Ovary (tissue), 9 donors: ENCODE measurements around the gene ASB10. TPM values are rescaled to one million over a fixed set of nuclear protein-coding genes. Genes with fewer than 3 reads are reported as not detected.

Experiments used
- DNase-seq, 5 donors: peaks; one replicate each; pipeline ENCODE4 v3.0.0-alpha.2; 2019 to 2020
- H3K27ac ChIP-seq, 2 donors: fragments of 200-600 bp; one replicate each; pipeline versions ENCODE4 v1.5.1 to v1.8.0; 2019 to 2022
- H3K27me3 ChIP-seq: fragments of 200-600 bp; one replicate; pipeline ENCODE4 v1.8.0; 2022
- H3K36me3 ChIP-seq: fragments of 200-600 bp; sonication (generic); one replicate; pipeline ENCODE4 v1.5.1; 2019
- H3K4me1 ChIP-seq: one replicate; pipeline ENCODE4 v1.8.1; 2013; ENCODE audit warnings: mild to moderate bottlenecking, moderate library complexity; ENCODE audit not compliant: insufficient read depth
- H3K4me3 ChIP-seq: fragments of 200-600 bp; sonication (generic); one replicate; pipeline ENCODE4 v1.5.1; 2017
- H3K9me3 ChIP-seq, 2 donors: fragments of 200-600 bp in 1 of 2; sonication (generic) in 1 of 2; one replicate each; pipeline versions ENCODE4 v1.5.1 to v1.8.1; 2013 to 2019; ENCODE audit warnings: mild to moderate bottlenecking in 1 of 2, moderate library complexity in 1 of 2
- CTCF ChIP-seq, 3 donors: fragments of 450-650 bp in 2 of 3; fragments of 200-600 bp in 1 of 3; IDR thresholded peaks; one replicate each; pipeline versions ENCODE4 v1.5.1 to v1.8.0; 2016 to 2022; ENCODE audit warnings: antibody characterized with exemption in 3 of 3, mild to moderate bottlenecking in 1 of 3
- EP300 ChIP-seq: sonication (generic); formaldehyde crosslinking; IDR thresholded peaks from one replicate; pipeline ENCODE4 v1.6.1; 2017; ENCODE audit warnings: antibody characterized with exemption
- POLR2A ChIP-seq: fragments of 450-650 bp; IDR thresholded peaks from one replicate; pipeline ENCODE4 v1.6.1; 2017; ENCODE audit warnings: antibody characterized with exemption, mild to moderate bottlenecking, moderate library complexity
- whole genome bisulfite sequencing, 3 donors: extraction: QIAGEN DNeasy Blood & Tissue Kit in 1 of 3; methylation state at CpG; one replicate each; pipeline versions ENCODE4 v1.1.5 to v1.1.7; 2013 to 2017; 5-methylcytosine and 5-hydroxymethylcytosine counted together
- intact Hi-C, 4 donors: fragments of 100-400 bp; cut with DNase I; formaldehyde crosslinking; loops; one replicate each; pipeline versions ENCODE4 v1.11.0 to v1.15.1; 2022 to 2023
- polyA plus RNA-seq, 2 donors: library from polyadenylated mRNA; stranded (reverse); fragments of 200-250 nt in 1 of 2; fragments of 350-450 nt in 1 of 2; fragmentation: Illumina TruSeq in 1 of 2; extraction: RNeasy Lipid Tissue Mini Kit (QIAGEN cat#74804) in 1 of 2; gene quantifications; one replicate each; pipeline ENCODE4 v1.2.3, GENCODE V29; 2013 to 2014
- total RNA-seq, 7 donors: library from RNA; depleted of rRNA in 2 of 7; stranded (reverse); fragments of >200 nt in 2 of 7; fragmentation: NEBNext Ultra II Directional in 3 of 7; extraction: Animal tissue kit (Norgen Biotek cat#: 25700) in 3 of 7; gene quantifications; one replicate each; pipeline versions ENCODE4 v1.1.0 to v1.2.4, GENCODE V29; 2016 to 2023
- donor health status: DM: no; HTN: no; CAD: no; lungs with moderate emphysema.
- donor health status: DM: no; HTN: no; CAD: no.
- donor health status: Bipolar disorder and iron deficiency.
- donor health status: DM: yes; HTN: yes; CAD: no.
- donor health status: DM: no; HTN: no; CAD: no.
- donor health status: DM: yes; HTN: yes; CAD: no.

ASB10 gene
- total and polyA plus RNA-seq, 9 donors: not detected

GRCh38 chr7:151228024-151228866 lies 41.2 kb upstream of the ASB10 start:
- H3K27ac ChIP-seq: peak overlapping the region in 1 of 2 donors; percentile 69
- DNase-seq: no peak
- intact Hi-C loops: no loop called here
- H3K9me3 ChIP-seq: no peaks in the 10 kb centered on the region
- H3K4me3 ChIP-seq: peak overlapping the region; percentile 71
- H3K36me3 ChIP-seq: no peaks in the 10 kb centered on the region
- H3K27me3 ChIP-seq: no peaks in the 10 kb centered on the region
- 54 to 67% (median 62%) methylated on average over 10 of the region's 10 CpGs for WGBS, 3 donors
- peaks cover 7% of the 10 kb centered on the region for H3K4me1 ChIP-seq
- TF ChIP-seq POLR2A: no peak
- no peak for TF ChIP-seq EP300
- no peak for TF ChIP-seq CTCF (IDR thresholded peaks at IDR 0.05)

DNA sequence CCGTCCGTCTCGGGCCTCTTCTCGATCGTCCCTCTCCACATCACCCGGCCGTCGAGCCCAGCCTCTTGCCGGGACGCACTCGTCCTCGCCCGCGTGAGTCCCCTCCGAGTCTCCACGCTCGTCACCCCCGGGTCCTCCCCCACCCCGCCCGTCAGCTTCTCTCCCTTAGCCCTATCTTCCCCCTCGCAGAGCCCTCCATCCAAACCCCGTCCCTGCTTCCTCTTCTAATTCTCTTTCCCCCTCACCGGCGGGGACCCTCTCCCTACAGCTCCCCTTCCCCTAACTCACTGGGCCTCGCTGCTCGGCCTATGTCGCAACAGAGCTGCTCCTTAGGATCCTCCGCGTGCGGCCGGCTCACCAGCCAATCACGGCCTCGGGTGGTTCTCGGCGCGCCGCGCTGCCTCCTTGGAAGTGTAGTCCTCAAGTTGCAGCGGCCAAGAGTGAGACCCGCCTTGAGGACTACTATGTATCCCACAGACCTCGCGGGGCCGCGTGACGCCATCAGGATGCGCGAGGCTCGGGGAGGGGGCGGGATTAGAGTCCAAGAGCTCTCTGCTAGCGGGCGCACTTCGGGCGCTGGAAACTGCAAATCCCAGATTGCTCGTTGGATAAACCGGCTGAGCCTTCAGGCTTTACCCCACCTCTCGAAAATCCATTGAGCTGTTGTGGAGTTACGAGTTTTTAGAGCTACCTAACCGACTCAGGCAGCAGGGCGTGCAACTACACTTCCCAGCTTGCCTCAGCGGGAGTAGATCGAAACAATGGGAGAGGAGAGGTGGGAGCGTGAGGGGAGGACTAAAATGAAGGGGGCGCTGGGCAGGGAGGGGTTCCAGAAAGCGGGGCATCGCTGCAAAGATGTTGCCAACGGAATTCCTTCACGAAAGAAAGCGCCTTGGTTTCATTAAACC lies 40.1 kb upstream of the ASB10 start, which contains the start of gene ABCF2:
ABCF2 (minus strand) TSS at position 331 of the 908 bp plus-strand sequence. CDS start 747 bp downstream, outside the sequence.
- intact Hi-C loops: no loop called here
- 0 to 1% (median 1%) methylated on average over 68 of the region's 68 CpGs for WGBS, 3 donors
- H3K36me3 ChIP-seq: no peaks in the 10 kb centered on the region
- peaks cover 5% of the 10 kb centered on the region for H3K4me1 ChIP-seq
- H3K27ac ChIP-seq: peak within 1 kb of the TSS in 1 of 2 donors; percentile 69
- H3K27me3 ChIP-seq: no peaks in the 10 kb centered on the region
- TF ChIP-seq POLR2A (peak; percentile 67), EP300 (no peak), CTCF (IDR thresholded peaks at IDR 0.05) (no peak)
- H3K9me3 ChIP-seq: no peaks in the 10 kb centered on the region
- DNase-seq: peak; percentile 98 to 99 (median 98)
- H3K4me3 ChIP-seq: peak within 1 kb of the TSS; percentile 71

- H3K27me3 ChIP-seq: no peaks in the 10 kb centered on the region
- peaks cover 5% of the 10 kb centered on the region for H3K4me1 ChIP-seq
- no peaks in the 10 kb centered on the region for H3K9me3 ChIP-seq
- TF ChIP-seq POLR2A: no peak
- TF ChIP-seq CTCF (IDR thresholded peaks at IDR 0.05): no peak
- no peak for TF ChIP-seq EP300
- WGBS, 3 donors: 1% methylated on average over 15 of the region's 15 CpGs
- H3K4me3 ChIP-seq: peak overlapping the region; percentile 71
- H3K27ac ChIP-seq: peak overlapping the region in 1 of 2 donors; percentile 23
- intact Hi-C loops: no loop called here
- H3K36me3 ChIP-seq: no peaks in the 10 kb centered on the region
- DNase-seq: no peak
Observed at GRCh38 chr7:151226560-151226874, 39.5 kb upstream of the ASB10 start.

DNA sequence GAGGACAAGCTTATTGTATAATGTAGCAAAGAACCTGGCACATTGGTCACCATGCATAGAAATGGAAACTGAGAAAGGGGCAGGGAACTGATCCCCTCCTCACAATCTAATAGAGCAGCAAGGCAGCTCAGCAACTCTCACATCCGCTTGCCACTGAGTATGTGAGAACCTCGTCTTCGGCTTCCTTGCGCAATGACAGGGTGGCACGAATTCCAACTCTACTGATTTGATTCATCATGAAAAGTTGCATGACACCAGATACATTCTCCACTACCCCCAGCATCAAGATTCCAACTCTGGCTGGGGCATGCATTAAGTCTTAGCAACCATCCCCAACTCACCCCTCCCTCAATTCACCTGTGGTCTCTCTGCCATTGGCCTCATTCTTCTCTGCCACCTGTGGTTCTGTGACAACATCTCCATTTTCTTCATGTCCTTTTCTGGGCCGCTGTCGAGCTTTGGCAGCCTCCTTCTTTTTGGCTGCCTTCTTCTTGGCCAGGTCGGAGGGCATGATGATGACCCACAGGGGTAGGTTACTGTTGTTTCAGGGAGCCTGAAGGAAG lies 39.0 kb upstream of the ASB10 start:
- no peaks in the 10 kb centered on the region for H3K9me3 ChIP-seq
- WGBS, 3 donors: 56 to 58% (median 57%) methylated on average over 8 of the region's 8 CpGs
- peak overlapping the region; percentile 71 for H3K4me3 ChIP-seq
- H3K27ac ChIP-seq: no peak overlapping the region
- DNase-seq: no peak
- no peaks in the 10 kb centered on the region for H3K36me3 ChIP-seq
- peaks cover 5% of the 10 kb centered on the region for H3K4me1 ChIP-seq
- no peak for TF ChIP-seq EP300
- TF ChIP-seq POLR2A: no peak
- no peak for TF ChIP-seq CTCF (IDR thresholded peaks at IDR 0.05)
- intact Hi-C loops: no loop called here
- no peaks in the 10 kb centered on the region for H3K27me3 ChIP-seq
